Hindlimb muscle (tissue), 1 donor: ENCODE results near the gene DCBLD1. TPM values are rescaled to one million over a fixed set of nuclear protein-coding genes. Genes with fewer than 3 reads are reported as not detected.

Experiments
- DNase-seq: peaks from one replicate; pipeline ENCODE4 v3.0.0-alpha.2; 2013
- polyA plus RNA-seq: library from polyadenylated mRNA; unstranded; fragments of 120-200 nt; gene quantifications from one replicate; pipeline ENCODE4 v1.2.1, GENCODE V29; 2013; ENCODE audit not compliant: insufficient read length

DCBLD1 gene
- polyA plus RNA-seq, 1 donor, result 8.4 TPM

GRCh38 chr6:117561128-117561527, 78.7 kb downstream of the DCBLD1 start:
- DNase-seq, result no peak

GRCh38 chr6:117564681-117565080, 82.2 kb downstream of the DCBLD1 start:
- DNase-seq, result no peak

- no peak for DNase-seq
Observed at GRCh38 chr6:117568247-117568646, 85.8 kb downstream of the DCBLD1 start.

GRCh38 chr6:117568831-117569410, 86.4 kb downstream of the DCBLD1 start:
- DNase-seq, result no peak

GRCh38 chr6:117573006-117573680, 90.7 kb downstream of the DCBLD1 start:
- DNase-seq, result no peak

- DNase-seq, result no peak
Observed at GRCh38 chr6:117574198-117574597, 91.7 kb downstream of the DCBLD1 start.

GRCh38 chr6:117585647-117586046, 103.2 kb downstream of the DCBLD1 start:
- DNase-seq, result no peak

- no peak for DNase-seq
Observed at GRCh38 chr6:117590447-117590846, 108.0 kb downstream of the DCBLD1 start.

- DNase-seq, result no peak
Observed at GRCh38 chr6:117591405-117591804, 108.9 kb downstream of the DCBLD1 start.

- DNase-seq, result no peak
Observed at GRCh38 chr6:117592983-117593759, 110.7 kb downstream of the DCBLD1 start.

- DNase-seq, result no peak
Observed at GRCh38 chr6:117595099-117595923, 112.8 kb downstream of the DCBLD1 start.

- DNase-seq, result no peak
Observed at GRCh38 chr6:117597755-117598154, 115.3 kb downstream of the DCBLD1 start.

Other genes starting within 250 kb of the DCBLD1 start
- 82.7 TPM for gene VGLL2, start 217.1 kb upstream of the DCBLD1 start, polyA plus RNA-seq
- gene ROS1, start 56.7 kb upstream of the DCBLD1 start, polyA plus RNA-seq, result 0.05 TPM
- gene GOPC, start 119.8 kb downstream of the DCBLD1 start, polyA plus RNA-seq, result 40.7 TPM
- 16.2 TPM for gene NUS1, start 192.8 kb downstream of the DCBLD1 start, polyA plus RNA-seq